ENCODE results near the gene LDB2.

Gene LDB2

GRCh38 chr4:16884673-16885460 lies 13.6 kb downstream of the LDB2 start:
- H3K27ac ChIP-seq (ENCODE audit: low read depth, low read length): no peak overlapping the region
- H3K79me2 ChIP-seq (ENCODE audit: control insufficient read depth, insufficient read depth, low read length, unreplicated experiment): no peaks in the 10 kb centered on the region
- no peak overlapping the region for H3K4me3 ChIP-seq (ENCODE audit: low read depth, low read length)
- H3K36me3 ChIP-seq (ENCODE audit: insufficient read depth, low read length): no peaks in the 10 kb centered on the region
- H2AFZ ChIP-seq (ENCODE audit: low read length, unreplicated experiment): no peak overlapping the region
- no peaks in the 10 kb centered on the region for H3K4me1 ChIP-seq (ENCODE audit: control insufficient read depth, insufficient read depth, low read length, unreplicated experiment)
- no peaks in the 10 kb centered on the region for H3K27me3 ChIP-seq (ENCODE audit: insufficient read depth, low read length)

DNA sequence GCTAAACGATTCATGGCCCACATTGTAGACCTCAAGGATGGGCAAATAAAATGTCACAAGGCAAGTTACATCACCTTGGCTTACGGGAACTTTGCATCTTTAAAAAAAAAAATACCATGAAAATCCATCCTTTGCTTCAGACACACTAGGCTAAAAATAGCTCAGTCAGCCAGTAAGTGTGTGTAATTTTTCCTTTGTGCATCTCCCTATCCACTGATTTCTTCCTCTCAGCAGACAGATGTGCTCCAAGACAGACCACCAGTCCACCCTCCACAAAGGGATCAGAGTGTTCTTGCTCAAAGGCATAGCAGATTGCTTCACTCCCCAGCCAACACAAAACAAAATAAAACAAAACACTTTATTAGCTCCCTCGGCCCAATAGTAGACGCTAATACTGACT lies 14.6 kb downstream of the LDB2 start:
- Histone ChIP-seq H3K4me1 (ENCODE audit: control insufficient read depth, insufficient read depth, low read length, unreplicated experiment) (no peaks in the 10 kb centered on the region), H2AFZ (ENCODE audit: low read length, unreplicated experiment) (no peak overlapping the region), H3K4me3 (ENCODE audit: low read depth, low read length) (no peak overlapping the region), H3K27ac (ENCODE audit: low read depth, low read length) (no peak overlapping the region), H3K79me2 (ENCODE audit: control insufficient read depth, insufficient read depth, low read length, unreplicated experiment) (no peaks in the 10 kb centered on the region), H3K36me3 (ENCODE audit: insufficient read depth, low read length) (no peaks in the 10 kb centered on the region), H3K27me3 (ENCODE audit: insufficient read depth, low read length) (no peaks in the 10 kb centered on the region)

GRCh38 chr4:16881151-16881884 lies 17.1 kb downstream of the LDB2 start:
- no peaks in the 10 kb centered on the region for H3K36me3 ChIP-seq (ENCODE audit: insufficient read depth, low read length)

GRCh38 chr4:16875487-16875886 lies 23.0 kb downstream of the LDB2 start:
- H3K79me2 ChIP-seq (ENCODE audit: control insufficient read depth, insufficient read depth, low read length, unreplicated experiment): no peaks in the 10 kb centered on the region
- H3K4me3 ChIP-seq (ENCODE audit: low read depth, low read length): no peak overlapping the region
- no peaks in the 10 kb centered on the region for H3K27me3 ChIP-seq (ENCODE audit: insufficient read depth, low read length)
- no peak overlapping the region for H2AFZ ChIP-seq (ENCODE audit: low read length, unreplicated experiment)
- no peaks in the 10 kb centered on the region for H3K36me3 ChIP-seq (ENCODE audit: insufficient read depth, low read length)
- H3K27ac ChIP-seq (ENCODE audit: low read depth, low read length): peak overlapping the region; percentile 68
- H3K4me1 ChIP-seq (ENCODE audit: control insufficient read depth, insufficient read depth, low read length, unreplicated experiment): peaks cover 11% of the 10 kb centered on the region

More at GRCh38 chr4:16881151-16881884, 17.1 kb downstream of the LDB2 start:
- no peak overlapping the region for H3K4me3 ChIP-seq (ENCODE audit: low read depth, low read length)
- no peaks in the 10 kb centered on the region for H3K27me3 ChIP-seq (ENCODE audit: insufficient read depth, low read length)
- H3K79me2 ChIP-seq (ENCODE audit: control insufficient read depth, insufficient read depth, low read length, unreplicated experiment): no peaks in the 10 kb centered on the region
- H2AFZ ChIP-seq (ENCODE audit: low read length, unreplicated experiment): no peak overlapping the region
- no peak overlapping the region for H3K27ac ChIP-seq (ENCODE audit: low read depth, low read length)
- H3K4me1 ChIP-seq (ENCODE audit: control insufficient read depth, insufficient read depth, low read length, unreplicated experiment): no peaks in the 10 kb centered on the region

GRCh38 chr4:16869594-16870245 lies 28.7 kb downstream of the LDB2 start:
- Histone ChIP-seq H3K27ac (ENCODE audit: low read depth, low read length) (no peak overlapping the region), H3K4me3 (ENCODE audit: low read depth, low read length) (no peak overlapping the region), H3K4me1 (ENCODE audit: control insufficient read depth, insufficient read depth, low read length, unreplicated experiment) (peaks cover under 1% of the 10 kb centered on the region), H3K27me3 (ENCODE audit: insufficient read depth, low read length) (no peaks in the 10 kb centered on the region), H2AFZ (ENCODE audit: low read length, unreplicated experiment) (no peak overlapping the region), H3K79me2 (ENCODE audit: control insufficient read depth, insufficient read depth, low read length, unreplicated experiment) (no peaks in the 10 kb centered on the region), H3K36me3 (ENCODE audit: insufficient read depth, low read length) (no peaks in the 10 kb centered on the region)

GRCh38 chr4:16868674-16869073 lies 29.8 kb downstream of the LDB2 start:
- H3K4me1 ChIP-seq (ENCODE audit: control insufficient read depth, insufficient read depth, low read length, unreplicated experiment): peaks cover 5% of the 10 kb centered on the region
- no peaks in the 10 kb centered on the region for H3K79me2 ChIP-seq (ENCODE audit: control insufficient read depth, insufficient read depth, low read length, unreplicated experiment)
- H3K36me3 ChIP-seq (ENCODE audit: insufficient read depth, low read length): no peaks in the 10 kb centered on the region
- no peaks in the 10 kb centered on the region for H3K27me3 ChIP-seq (ENCODE audit: insufficient read depth, low read length)
- H3K4me3 ChIP-seq (ENCODE audit: low read depth, low read length): no peak overlapping the region
- H2AFZ ChIP-seq (ENCODE audit: low read length, unreplicated experiment): no peak overlapping the region
- H3K27ac ChIP-seq (ENCODE audit: low read depth, low read length): no peak overlapping the region

- Histone ChIP-seq H3K27me3 (ENCODE audit: insufficient read depth, low read length) (no peaks in the 10 kb centered on the region), H2AFZ (ENCODE audit: low read length, unreplicated experiment) (no peak overlapping the region), H3K79me2 (ENCODE audit: control insufficient read depth, insufficient read depth, low read length, unreplicated experiment) (no peaks in the 10 kb centered on the region), H3K4me1 (ENCODE audit: control insufficient read depth, insufficient read depth, low read length, unreplicated experiment) (peaks cover 5% of the 10 kb centered on the region), H3K4me3 (ENCODE audit: low read depth, low read length) (no peak overlapping the region), H3K36me3 (ENCODE audit: insufficient read depth, low read length) (no peaks in the 10 kb centered on the region), H3K27ac (ENCODE audit: low read depth, low read length) (no peak overlapping the region)
These were observed 30.6 kb downstream of the LDB2 start for GRCh38 chr4:16867827-16868226.

GRCh38 chr4:16866974-16867373 lies 31.5 kb downstream of the LDB2 start:
- peaks cover 5% of the 10 kb centered on the region for H3K4me1 ChIP-seq (ENCODE audit: control insufficient read depth, insufficient read depth, low read length, unreplicated experiment)
- no peak overlapping the region for H2AFZ ChIP-seq (ENCODE audit: low read length, unreplicated experiment)
- H3K36me3 ChIP-seq (ENCODE audit: insufficient read depth, low read length): no peaks in the 10 kb centered on the region
- no peak overlapping the region for H3K4me3 ChIP-seq (ENCODE audit: low read depth, low read length)
- no peak overlapping the region for H3K27ac ChIP-seq (ENCODE audit: low read depth, low read length)
- H3K27me3 ChIP-seq (ENCODE audit: insufficient read depth, low read length): no peaks in the 10 kb centered on the region
- H3K79me2 ChIP-seq (ENCODE audit: control insufficient read depth, insufficient read depth, low read length, unreplicated experiment): no peaks in the 10 kb centered on the region

DNA sequence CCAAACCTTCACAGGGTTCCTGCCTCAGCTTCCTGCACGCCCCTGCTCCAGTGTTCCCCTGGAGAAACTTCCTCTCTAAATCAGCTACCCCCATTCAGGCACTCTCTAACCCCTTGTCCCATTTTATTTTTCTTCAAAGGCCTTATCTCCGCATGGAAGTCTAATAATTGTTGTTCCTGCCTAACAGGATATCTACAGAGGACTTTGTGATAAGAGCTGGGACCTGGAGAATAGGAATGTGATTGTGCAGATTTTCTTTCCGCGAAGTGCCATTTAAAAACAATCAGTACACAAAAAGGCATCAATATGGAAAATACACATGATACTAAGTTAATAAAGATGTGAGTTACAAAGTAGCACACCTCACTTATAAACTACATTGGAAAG lies 32.6 kb downstream of the LDB2 start:
- Histone ChIP-seq H3K4me1 (ENCODE audit: control insufficient read depth, insufficient read depth, low read length, unreplicated experiment) (peaks cover 5% of the 10 kb centered on the region), H2AFZ (ENCODE audit: low read length, unreplicated experiment) (no peak overlapping the region), H3K27me3 (ENCODE audit: insufficient read depth, low read length) (no peaks in the 10 kb centered on the region), H3K27ac (ENCODE audit: low read depth, low read length) (no peak overlapping the region), H3K4me3 (ENCODE audit: low read depth, low read length) (no peak overlapping the region), H3K79me2 (ENCODE audit: control insufficient read depth, insufficient read depth, low read length, unreplicated experiment) (no peaks in the 10 kb centered on the region), H3K36me3 (ENCODE audit: insufficient read depth, low read length) (no peaks in the 10 kb centered on the region)

GRCh38 chr4:16865209-16865896 lies 33.1 kb downstream of the LDB2 start:
- Histone ChIP-seq H3K79me2 (ENCODE audit: control insufficient read depth, insufficient read depth, low read length, unreplicated experiment) (no peaks in the 10 kb centered on the region), H3K4me1 (ENCODE audit: control insufficient read depth, insufficient read depth, low read length, unreplicated experiment) (peaks cover 6% of the 10 kb centered on the region), H2AFZ (ENCODE audit: low read length, unreplicated experiment) (no peak overlapping the region), H3K27me3 (ENCODE audit: insufficient read depth, low read length) (no peaks in the 10 kb centered on the region), H3K36me3 (ENCODE audit: insufficient read depth, low read length) (no peaks in the 10 kb centered on the region), H3K27ac (ENCODE audit: low read depth, low read length) (no peak overlapping the region), H3K4me3 (ENCODE audit: low read depth, low read length) (no peak overlapping the region)
